HEK293 (cell line): ENCODE results near the gene RBFOX2.

ENCODE experiments used
- CTCF ChIA-PET: fragments of 350-600 bp; formaldehyde crosslinking; extraction: SDS; loops from one replicate; lab custom pipeline; 2021; ENCODE audit warnings: antibody characterized with exemption; lab: Yijun Ruan, JAX
- POLR2A ChIA-PET: fragments of 300-600 bp; formaldehyde crosslinking; extraction: SDS; loops from one replicate; lab custom pipeline; 2020; ENCODE audit warnings: antibody characterized with exemption, inconsistent platforms; lab: Yijun Ruan, JAX
- H3K27ac ChIP-seq: fragments of 200-500 bp; sonication (Bioruptor generic); 2 replicates; pipeline ENCODE4 v1.5.1; 2014; ENCODE audit warnings: low read depth, low read length, control low read depth, inconsistent platforms; ENCODE audit errors: extremely low read depth
- H3K36me3 ChIP-seq, 2 experiments: fragments of 200-500 bp in 1 of 2; sonication (Bioruptor generic) in 1 of 2; 1 replicate in 1 of 2; 2 replicates in 1 of 2; pipeline ENCODE4 v1.5.1; 2014 to 2017; ENCODE audit warnings: inconsistent platforms in 2 of 2, low read length in 2 of 2; ENCODE audit not compliant: control insufficient read depth in 2 of 2, insufficient read depth in 1 of 2
- H3K4me1 ChIP-seq: fragments of 200-500 bp; sonication (Bioruptor generic); 2 replicates; pipeline ENCODE4 v1.5.1; 2014; ENCODE audit warnings: mild to moderate bottlenecking, low read length, inconsistent platforms; ENCODE audit not compliant: control insufficient read depth, insufficient read depth
- H3K4me3 ChIP-seq: 2 replicates; pipeline ENCODE4 v1.5.1; 2011; ENCODE audit warnings: low read depth, mild to moderate bottlenecking, control low read depth, low read length, moderate library complexity
- H3K9me3 ChIP-seq: fragments of 200-500 bp; sonication (Bioruptor generic); 2 replicates; pipeline ENCODE4 v1.5.1; 2014; ENCODE audit warnings: low read depth, low read length, inconsistent platforms; ENCODE audit not compliant: control insufficient read depth, insufficient read depth
- EGR2 ChIP-seq: fragments of 450-650 bp; formaldehyde crosslinking; IDR thresholded peaks from 2 replicates; pipeline ENCODE4 v1.5.1; 2016; ENCODE audit warnings: low read depth, missing biosample characterization, missing genetic modification characterization
- KLF7 ChIP-seq: fragments of 450-650 bp; formaldehyde crosslinking; IDR thresholded peaks from 2 replicates; pipeline ENCODE4 v1.5.1; 2016; ENCODE audit warnings: missing biosample characterization, missing genetic modification characterization, borderline replicate concordance
- SALL2 ChIP-seq: fragments of 450-650 bp; formaldehyde crosslinking; IDR thresholded peaks from 2 replicates; pipeline ENCODE4 v1.5.0; 2017; ENCODE audit warnings: missing biosample characterization, mild to moderate bottlenecking, missing genetic modification characterization, borderline replicate concordance
- ZNF140 ChIP-seq: fragments of 450-650 bp; formaldehyde crosslinking; IDR thresholded peaks from 2 replicates; pipeline ENCODE4 v1.5.1; 2016; ENCODE audit warnings: missing biosample characterization, missing genetic modification characterization
- ZNF221 ChIP-seq: fragments of 450-650 bp; formaldehyde crosslinking; IDR thresholded peaks from 2 replicates; pipeline ENCODE4 v1.5.1; 2017; ENCODE audit warnings: missing biosample characterization, missing genetic modification characterization, borderline replicate concordance
- ZNF223 ChIP-seq: fragments of 450-650 bp; formaldehyde crosslinking; IDR thresholded peaks from 2 replicates; pipeline ENCODE4 v1.5.1; 2016; ENCODE audit warnings: missing biosample characterization, missing genetic modification characterization
- ZNF324 ChIP-seq: fragments of 450-650 bp; formaldehyde crosslinking; IDR thresholded peaks from 2 replicates; pipeline ENCODE4 v1.5.1; 2016; ENCODE audit warnings: missing biosample characterization, missing genetic modification characterization
- ZNF341 ChIP-seq: fragments of 450-650 bp; formaldehyde crosslinking; IDR thresholded peaks from 2 replicates; pipeline ENCODE4; 2016; ENCODE audit warnings: low read depth, missing biosample characterization, missing genetic modification characterization
- ZNF48 ChIP-seq: fragments of 450-650 bp; formaldehyde crosslinking; IDR thresholded peaks from 2 replicates; pipeline ENCODE4 v1.5.1; 2016; ENCODE audit warnings: missing biosample characterization, missing genetic modification characterization
- ZNF623 ChIP-seq: fragments of 450-650 bp; formaldehyde crosslinking; IDR thresholded peaks from 2 replicates; pipeline ENCODE4 v1.5.1; 2016; ENCODE audit warnings: missing biosample characterization, missing genetic modification characterization
- ZNF660 ChIP-seq: fragments of 450-650 bp; IDR thresholded peaks from 2 replicates; pipeline ENCODE4 v1.5.1; 2018; ENCODE audit warnings: missing biosample characterization, mild to moderate bottlenecking, missing genetic modification characterization
- ZSCAN30 ChIP-seq: fragments of 450-650 bp; IDR thresholded peaks from 2 replicates; pipeline ENCODE4 v1.5.1; 2018; ENCODE audit warnings: missing biosample characterization, mild to moderate bottlenecking, missing genetic modification characterization, moderate library complexity
- TF ChIP-seq, protein P1 (sequence below): fragments of 450-650 bp; formaldehyde crosslinking; IDR thresholded peaks from 2 replicates; pipeline ENCODE4 v1.5.1; 2017; ENCODE audit warnings: missing biosample characterization, missing genetic modification characterization
- TF ChIP-seq, protein P2 (sequence below): fragments of 450-650 bp; formaldehyde crosslinking; IDR thresholded peaks from 2 replicates; pipeline ENCODE4; 2016; ENCODE audit warnings: missing biosample characterization, missing genetic modification characterization
- TF ChIP-seq, protein P3 (sequence below): fragments of 450-650 bp; formaldehyde crosslinking; conservative IDR thresholded peaks from 2 replicates; pipeline ENCODE4 v1.5.1; 2016; ENCODE audit warnings: low read depth, missing biosample characterization, missing genetic modification characterization
- TF ChIP-seq, protein P4 (sequence below): fragments of 450-650 bp; formaldehyde crosslinking; IDR thresholded peaks from 2 replicates; pipeline ENCODE4 v1.5.1; 2016; ENCODE audit warnings: missing biosample characterization, missing genetic modification characterization

The RBFOX2 gene

DNA sequence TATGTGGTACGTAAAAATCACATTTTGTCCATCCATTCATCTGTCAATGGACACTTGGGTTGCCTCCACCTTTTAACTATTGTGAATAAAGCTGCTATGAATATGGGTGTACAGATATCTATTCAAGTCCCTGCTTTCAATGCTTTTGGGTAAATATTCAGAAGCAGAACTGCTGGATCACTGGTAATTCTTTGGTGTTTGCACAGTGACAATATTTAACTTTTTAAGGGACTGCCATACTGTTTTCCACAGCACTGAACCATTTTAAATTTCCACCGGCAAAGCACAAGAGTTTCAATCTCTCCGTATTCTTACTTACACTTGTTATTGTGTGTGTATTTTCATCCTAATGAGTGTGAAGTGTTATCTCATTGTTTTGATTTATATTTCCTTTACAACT, 79.4 kb downstream of the RBFOX2 start:
- no peak overlapping the region for H3K4me3 ChIP-seq
- no peaks in the 10 kb centered on the region; a peak in 1 of 3 replicates for H3K36me3 ChIP-seq
- CTCF ChIA-PET: interaction anchor here (1.1 kb wide), 1 partner anchor 66 kb away, joined by 3 read pairs; no protein-coding TSS in a partner anchor
- no peak overlapping the region for H3K27ac ChIP-seq
- no peaks in the 10 kb centered on the region for H3K4me1 ChIP-seq
- no peaks in the 10 kb centered on the region for H3K9me3 ChIP-seq
- TF ChIP-seq ZNF221 (tag by site-specific recombination) (no peak), ZNF623 (tag by site-specific recombination) (no peak), ZNF341 (no peak), ZNF223 (tag by site-specific recombination) (no peak), ZNF660 (tag by site-specific recombination) (no peak), ZNF48 (tag by site-specific recombination) (no peak), ZNF140 (tag by site-specific recombination) (no peak), KLF7 (no peak), EGR2 (tag by site-specific recombination) (no peak), ZNF324 (tag by site-specific recombination) (no peak), SALL2 (no peak), ZSCAN30 (no peak)
- TF ChIP-seq, protein P1, sequence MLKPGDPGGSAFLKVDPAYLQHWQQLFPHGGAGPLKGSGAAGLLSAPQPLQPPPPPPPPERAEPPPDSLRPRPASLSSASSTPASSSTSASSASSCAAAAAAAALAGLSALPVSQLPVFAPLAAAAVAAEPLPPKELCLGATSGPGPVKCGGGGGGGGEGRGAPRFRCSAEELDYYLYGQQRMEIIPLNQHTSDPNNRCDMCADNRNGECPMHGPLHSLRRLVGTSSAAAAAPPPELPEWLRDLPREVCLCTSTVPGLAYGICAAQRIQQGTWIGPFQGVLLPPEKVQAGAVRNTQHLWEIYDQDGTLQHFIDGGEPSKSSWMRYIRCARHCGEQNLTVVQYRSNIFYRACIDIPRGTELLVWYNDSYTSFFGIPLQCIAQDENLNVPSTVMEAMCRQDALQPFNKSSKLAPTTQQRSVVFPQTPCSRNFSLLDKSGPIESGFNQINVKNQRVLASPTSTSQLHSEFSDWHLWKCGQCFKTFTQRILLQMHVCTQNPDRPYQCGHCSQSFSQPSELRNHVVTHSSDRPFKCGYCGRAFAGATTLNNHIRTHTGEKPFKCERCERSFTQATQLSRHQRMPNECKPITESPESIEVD: no peak
- TF ChIP-seq, protein P2, sequence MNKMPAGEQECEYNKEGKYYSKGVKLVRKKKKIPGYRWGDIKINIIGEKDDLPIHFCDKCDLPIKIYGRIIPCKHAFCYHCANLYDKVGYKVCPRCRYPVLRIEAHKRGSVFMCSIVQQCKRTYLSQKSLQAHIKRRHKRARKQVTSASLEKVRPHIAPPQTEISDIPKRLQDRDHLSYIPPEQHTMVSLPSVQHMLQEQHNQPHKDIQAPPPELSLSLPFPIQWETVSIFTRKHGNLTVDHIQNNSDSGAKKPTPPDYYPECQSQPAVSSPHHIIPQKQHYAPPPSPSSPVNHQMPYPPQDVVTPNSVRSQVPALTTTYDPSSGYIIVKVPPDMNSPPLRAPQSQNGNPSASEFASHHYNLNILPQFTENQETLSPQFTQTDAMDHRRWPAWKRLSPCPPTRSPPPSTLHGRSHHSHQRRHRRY (tag by site-specific recombination): no peak
- TF ChIP-seq, protein P3, sequence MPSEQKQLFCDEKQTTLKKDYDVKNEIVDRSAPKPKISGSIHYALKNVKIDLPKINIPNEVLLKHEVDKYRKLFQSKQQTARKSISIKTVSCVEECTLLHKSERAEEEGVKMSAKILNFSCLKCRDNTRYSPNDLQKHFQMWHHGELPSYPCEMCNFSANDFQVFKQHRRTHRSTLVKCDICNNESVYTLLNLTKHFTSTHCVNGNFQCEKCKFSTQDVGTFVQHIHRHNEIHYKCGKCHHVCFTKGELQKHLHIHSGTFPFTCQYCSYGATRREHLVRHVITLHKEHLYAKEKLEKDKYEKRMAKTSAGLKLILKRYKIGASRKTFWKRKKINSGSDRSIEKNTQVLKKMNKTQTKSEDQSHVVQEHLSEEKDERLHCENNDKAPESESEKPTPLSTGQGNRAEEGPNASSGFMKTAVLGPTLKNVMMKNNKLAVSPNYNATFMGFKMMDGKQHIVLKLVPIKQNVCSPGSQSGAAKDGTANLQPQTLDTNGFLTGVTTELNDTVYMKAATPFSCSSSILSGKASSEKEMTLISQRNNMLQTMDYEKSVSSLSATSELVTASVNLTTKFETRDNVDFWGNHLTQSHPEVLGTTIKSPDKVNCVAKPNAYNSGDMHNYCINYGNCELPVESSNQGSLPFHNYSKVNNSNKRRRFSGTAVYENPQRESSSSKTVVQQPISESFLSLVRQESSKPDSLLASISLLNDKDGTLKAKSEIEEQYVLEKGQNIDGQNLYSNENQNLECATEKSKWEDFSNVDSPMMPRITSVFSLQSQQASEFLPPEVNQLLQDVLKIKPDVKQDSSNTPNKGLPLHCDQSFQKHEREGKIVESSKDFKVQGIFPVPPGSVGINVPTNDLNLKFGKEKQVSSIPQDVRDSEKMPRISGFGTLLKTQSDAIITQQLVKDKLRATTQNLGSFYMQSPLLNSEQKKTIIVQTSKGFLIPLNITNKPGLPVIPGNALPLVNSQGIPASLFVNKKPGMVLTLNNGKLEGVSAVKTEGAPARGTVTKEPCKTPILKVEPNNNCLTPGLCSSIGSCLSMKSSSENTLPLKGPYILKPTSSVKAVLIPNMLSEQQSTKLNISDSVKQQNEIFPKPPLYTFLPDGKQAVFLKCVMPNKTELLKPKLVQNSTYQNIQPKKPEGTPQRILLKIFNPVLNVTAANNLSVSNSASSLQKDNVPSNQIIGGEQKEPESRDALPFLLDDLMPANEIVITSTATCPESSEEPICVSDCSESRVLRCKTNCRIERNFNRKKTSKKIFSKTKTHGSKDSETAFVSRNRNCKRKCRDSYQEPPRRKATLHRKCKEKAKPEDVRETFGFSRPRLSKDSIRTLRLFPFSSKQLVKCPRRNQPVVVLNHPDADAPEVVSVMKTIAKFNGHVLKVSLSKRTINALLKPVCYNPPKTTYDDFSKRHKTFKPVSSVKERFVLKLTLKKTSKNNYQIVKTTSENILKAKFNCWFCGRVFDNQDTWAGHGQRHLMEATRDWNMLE: no peak
- TF ChIP-seq, protein P4, sequence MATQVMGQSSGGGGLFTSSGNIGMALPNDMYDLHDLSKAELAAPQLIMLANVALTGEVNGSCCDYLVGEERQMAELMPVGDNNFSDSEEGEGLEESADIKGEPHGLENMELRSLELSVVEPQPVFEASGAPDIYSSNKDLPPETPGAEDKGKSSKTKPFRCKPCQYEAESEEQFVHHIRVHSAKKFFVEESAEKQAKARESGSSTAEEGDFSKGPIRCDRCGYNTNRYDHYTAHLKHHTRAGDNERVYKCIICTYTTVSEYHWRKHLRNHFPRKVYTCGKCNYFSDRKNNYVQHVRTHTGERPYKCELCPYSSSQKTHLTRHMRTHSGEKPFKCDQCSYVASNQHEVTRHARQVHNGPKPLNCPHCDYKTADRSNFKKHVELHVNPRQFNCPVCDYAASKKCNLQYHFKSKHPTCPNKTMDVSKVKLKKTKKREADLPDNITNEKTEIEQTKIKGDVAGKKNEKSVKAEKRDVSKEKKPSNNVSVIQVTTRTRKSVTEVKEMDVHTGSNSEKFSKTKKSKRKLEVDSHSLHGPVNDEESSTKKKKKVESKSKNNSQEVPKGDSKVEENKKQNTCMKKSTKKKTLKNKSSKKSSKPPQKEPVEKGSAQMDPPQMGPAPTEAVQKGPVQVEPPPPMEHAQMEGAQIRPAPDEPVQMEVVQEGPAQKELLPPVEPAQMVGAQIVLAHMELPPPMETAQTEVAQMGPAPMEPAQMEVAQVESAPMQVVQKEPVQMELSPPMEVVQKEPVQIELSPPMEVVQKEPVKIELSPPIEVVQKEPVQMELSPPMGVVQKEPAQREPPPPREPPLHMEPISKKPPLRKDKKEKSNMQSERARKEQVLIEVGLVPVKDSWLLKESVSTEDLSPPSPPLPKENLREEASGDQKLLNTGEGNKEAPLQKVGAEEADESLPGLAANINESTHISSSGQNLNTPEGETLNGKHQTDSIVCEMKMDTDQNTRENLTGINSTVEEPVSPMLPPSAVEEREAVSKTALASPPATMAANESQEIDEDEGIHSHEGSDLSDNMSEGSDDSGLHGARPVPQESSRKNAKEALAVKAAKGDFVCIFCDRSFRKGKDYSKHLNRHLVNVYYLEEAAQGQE (tag by site-specific recombination): no peak
- TF ChIP-seq, all 188 proteins: peak for 0
- POLR2A ChIA-PET: no interaction called here
